Smooth muscle cell (in vitro differentiated cells): ENCODE measurements around the gene PROB1. TPM values are rescaled to one million over a fixed set of nuclear protein-coding genes. Genes with fewer than 3 reads are reported as not detected.

Experiments used
- DNase-seq: peaks from one replicate; lab custom pipeline; 2025; ENCODE audit not compliant: unreplicated experiment; lab: John Stamatoyannopoulos, UW
- H2AFZ ChIP-seq: fragments of 200-600 bp; sonication (generic); 2 replicates; pipeline ENCODE4 v1.6.0; 2016; ENCODE audit warnings: antibody characterized with exemption, low read depth, mild to moderate bottlenecking
- H3F3A ChIP-seq: fragments of 200-600 bp; sonication (generic); 2 replicates; pipeline ENCODE4 v1.6.0; 2017; ENCODE audit warnings: antibody characterized with exemption, low read depth
- H3K27ac ChIP-seq: fragments of 200-600 bp; sonication (generic); 2 replicates; pipeline ENCODE4 v1.5.1; 2016; ENCODE audit warnings: low read depth, mild to moderate bottlenecking
- H3K27me3 ChIP-seq: fragments of 200-600 bp; sonication (generic); 2 replicates; pipeline ENCODE4 v1.6.1; 2016; ENCODE audit warnings: low read depth, mild to moderate bottlenecking
- H3K36me3 ChIP-seq: fragments of 200-600 bp; sonication (generic); 2 replicates; pipeline ENCODE4 v1.5.1; 2016; ENCODE audit warnings: low read depth
- H3K4me1 ChIP-seq: fragments of 200-600 bp; sonication (generic); 2 replicates; pipeline ENCODE4 v1.5.1; 2016; ENCODE audit warnings: low read depth
- H3K4me2 ChIP-seq: fragments of 200-600 bp; sonication (generic); 2 replicates; pipeline ENCODE4 v1.6.0; 2016; ENCODE audit warnings: mild to moderate bottlenecking
- H3K4me3 ChIP-seq: fragments of 200-600 bp; sonication (generic); 2 replicates; pipeline ENCODE4 v1.5.1; 2016; ENCODE audit warnings: mild to moderate bottlenecking
- H3K79me2 ChIP-seq: fragments of 200-600 bp; sonication (generic); 2 replicates; pipeline ENCODE4 v1.6.0; 2016; ENCODE audit warnings: low read depth, mild to moderate bottlenecking
- H3K9ac ChIP-seq: fragments of 200-600 bp; sonication (generic); 2 replicates; pipeline ENCODE4 v1.6.0; 2016; ENCODE audit warnings: low read depth
- H3K9me3 ChIP-seq: fragments of 200-600 bp; sonication (generic); replicated peaks from 2 replicates; pipeline ENCODE4 v1.5.1; 2016; ENCODE audit warnings: low read depth
- H4K20me1 ChIP-seq: fragments of 200-600 bp; sonication (generic); 2 replicates; pipeline ENCODE4 v1.6.0; 2016; ENCODE audit warnings: low read depth
- CTCF ChIP-seq: fragments of 200-600 bp; sonication (generic); IDR thresholded peaks from 2 replicates; pipeline ENCODE4 v1.5.1; 2017; ENCODE audit warnings: borderline replicate concordance, mild to moderate bottlenecking, antibody characterized with exemption; ENCODE audit not compliant: insufficient read depth, poor library complexity, severe bottlenecking
- WGBS: methylation state at CpG from one replicate; pipeline ENCODE4 v1.1.7; 2016; ENCODE audit warnings: low lambda C conversion rate; 5-methylcytosine and 5-hydroxymethylcytosine counted together
- polyA plus RNA-seq: library from polyadenylated mRNA; unstranded; fragments of >200 nt; fragmentation: Nextera tagmentation; extraction: Ambion mirVana; gene quantifications from 2 replicates; pipeline ENCODE4 v1.2.1, GENCODE V29; 2016
- total RNA-seq: library from RNA; depleted of rRNA; stranded (reverse); fragments of >200 nt; gene quantifications from 2 replicates; pipeline ENCODE4 v1.2.3, GENCODE V29; 2014

PROB1 gene
- total and polyA plus RNA-seq, 2 experiments from 2014 or later, result 0.90 to 3.8 TPM

- WGBS, result 85% methylated on average over 7 of the region's 7 CpGs
- H3K79me2 ChIP-seq, result no peaks in the 10 kb centered on the region
- no peak for TF ChIP-seq CTCF
- no peak overlapping the region for H2AFZ ChIP-seq
- no peak overlapping the region for H3K4me2 ChIP-seq
- no peaks in the 10 kb centered on the region for H3F3A ChIP-seq
- H4K20me1 ChIP-seq, result no peaks in the 10 kb centered on the region
- H3K9me3 ChIP-seq, result no peaks in the 10 kb centered on the region
- H3K9ac ChIP-seq, result no peak overlapping the region
- H3K36me3 ChIP-seq, result no peaks in the 10 kb centered on the region
- no peak overlapping the region for H3K27ac ChIP-seq
- no peak for DNase-seq
- H3K27me3 ChIP-seq, result no peaks in the 10 kb centered on the region
- H3K4me3 ChIP-seq, result no peak overlapping the region
- H3K4me1 ChIP-seq, result peaks cover 3% of the 10 kb centered on the region
These were observed 10.8 kb downstream of the PROB1 start for GRCh38 chr5:139383993-139384590.

- Histone ChIP-seq H3K79me2 (no peaks in the 10 kb centered on the region), H3K4me2 (no peak within 1 kb of the TSS), H3K4me1 (peaks cover 3% of the 10 kb centered on the region), H3K27me3 (no peaks in the 10 kb centered on the region), H3K9ac (no peak within 1 kb of the TSS), H3K36me3 (no peaks in the 10 kb centered on the region), H3F3A (no peaks in the 10 kb centered on the region), H2AFZ (no peak within 1 kb of the TSS), H3K4me3 (no peak within 1 kb of the TSS), H3K27ac (no peak within 1 kb of the TSS), H3K9me3 (no peaks in the 10 kb centered on the region), H4K20me1 (no peaks in the 10 kb centered on the region)
- 87% methylated on average over 10 of the region's 10 CpGs for WGBS
- TF ChIP-seq CTCF, result no peak
- DNase-seq, result no peak
These were observed 11.5 kb downstream of the PROB1 start, which contains the start of gene SLC23A1 for GRCh38 chr5:139383275-139383992. Gene SLC23A1 (minus strand): TSS chr5:139383297. CDS start chr5:139383253, 44 bp downstream.

- H4K20me1 ChIP-seq, result no peaks in the 10 kb centered on the region
These were observed 12.1 kb downstream of the PROB1 start for GRCh38 chr5:139382807-139383206.

More at GRCh38 chr5:139382807-139383206, 12.1 kb downstream of the PROB1 start:
- H3K9me3 ChIP-seq, result no peaks in the 10 kb centered on the region
- DNase-seq, result no peak
- H3K4me1 ChIP-seq, result no peaks in the 10 kb centered on the region
- no peaks in the 10 kb centered on the region for H3K79me2 ChIP-seq
- H3K4me3 ChIP-seq, result no peak overlapping the region
- H3K4me2 ChIP-seq, result no peak overlapping the region
- TF ChIP-seq CTCF, result no peak
- H3K27ac ChIP-seq, result no peak overlapping the region
- H3K27me3 ChIP-seq, result no peaks in the 10 kb centered on the region
- H3F3A ChIP-seq, result no peaks in the 10 kb centered on the region
- 73% methylated on average over 3 of the region's 3 CpGs for WGBS
- H3K9ac ChIP-seq, result no peak overlapping the region
- H3K36me3 ChIP-seq, result no peaks in the 10 kb centered on the region
- H2AFZ ChIP-seq, result no peak overlapping the region
